ENCODE measurements around the gene ST3GAL3.

- TF ChIP-seq REST (IDR thresholded peaks at IDR 0.05; ENCODE audit: insufficient read depth in 1 of 2, low read depth in 2 of 2, low read length in 2 of 2) (no peak), SIN3A (IDR thresholded peaks at IDR 0.05; ENCODE audit: borderline replicate concordance, insufficient read depth, low read length) (no peak), POLR2AphosphoS5 (IDR thresholded peaks at IDR 0.05; ENCODE audit: low read depth, low read length) (no peak), TAF1 (IDR thresholded peaks at IDR 0.05; ENCODE audit: borderline replicate concordance, insufficient read depth, low read length) (no peak), FOXP2 (optimal IDR thresholded peaks at IDR 0.05; ENCODE audit: borderline replicate concordance, extremely low read depth, extremely low read length, insufficient read depth) (no peak)
Observed at GRCh38 chr1:43857163-43857562, 149.8 kb downstream of the ST3GAL3 start.

All from PFSK-1 (cell line).